ENCODE measurements around the gene CDK6.

CDK6 gene

DNA sequence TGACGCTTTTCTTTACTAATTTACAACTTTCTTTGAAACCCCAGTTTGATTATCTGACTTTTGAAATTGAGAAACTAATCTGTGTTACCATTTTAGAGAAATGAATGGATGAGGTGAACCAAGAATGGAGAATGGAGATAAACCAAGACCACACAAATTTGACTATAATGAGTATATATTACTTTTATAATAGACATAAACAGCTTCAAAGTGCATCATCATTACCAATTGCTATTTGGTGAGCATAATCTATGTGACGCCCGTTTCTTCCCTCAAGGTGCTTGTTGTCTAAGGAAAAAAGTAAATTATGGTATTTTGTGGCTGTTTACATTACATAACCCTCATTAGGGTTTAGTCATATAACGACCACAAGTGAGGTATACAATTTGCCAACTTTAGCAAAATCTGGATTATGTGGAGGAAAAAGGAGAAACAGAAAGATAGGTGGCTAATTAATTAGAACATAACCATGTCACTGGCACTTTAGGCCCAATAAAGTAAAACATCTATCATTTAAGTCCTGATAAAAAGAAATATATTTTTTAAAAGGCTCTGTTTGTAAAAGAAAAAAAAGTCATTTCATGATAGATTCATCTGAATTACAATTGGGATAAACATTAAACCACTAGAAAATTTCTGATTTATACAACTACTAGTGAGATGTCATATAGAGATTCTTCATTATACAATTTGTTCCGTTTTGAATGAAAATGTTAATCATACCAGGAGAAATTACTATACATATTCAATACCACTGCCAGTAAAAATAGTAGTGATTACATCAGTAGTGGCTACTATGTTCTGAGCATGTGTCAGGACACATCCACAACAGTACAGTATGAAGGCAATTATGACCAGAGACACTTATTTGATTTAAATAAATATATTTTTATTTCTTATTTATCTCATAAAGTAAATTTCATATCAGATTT, 128.0 kb downstream of the CDK6 start:
- no peak for DNase-seq (ENCODE audit: low read depth)

- DNase-seq (ENCODE audit: low read depth) = no peak
These were observed 128.9 kb downstream of the CDK6 start for GRCh38 chr7:92707435-92707834.

DNA sequence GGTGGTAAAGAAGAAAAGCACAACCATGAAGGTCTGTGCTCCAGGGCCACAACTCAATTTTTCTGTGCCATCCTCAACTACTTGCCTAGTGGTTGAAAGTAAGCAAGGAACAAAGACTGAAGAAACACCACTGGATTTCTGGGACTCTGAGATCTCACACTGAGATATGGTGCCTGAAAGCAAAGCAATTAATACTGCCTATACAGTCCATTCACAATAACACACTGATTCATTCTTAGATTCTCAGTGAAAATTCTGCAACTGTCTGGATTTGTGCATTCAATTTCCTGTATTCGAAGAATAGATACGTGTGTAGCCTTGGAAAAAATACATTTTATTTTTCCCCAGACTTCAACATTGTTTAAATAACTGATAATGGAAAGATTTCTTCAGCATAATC, 129.8 kb downstream of the CDK6 start:
- DNase-seq (ENCODE audit: low read depth) = no peak

DNA sequence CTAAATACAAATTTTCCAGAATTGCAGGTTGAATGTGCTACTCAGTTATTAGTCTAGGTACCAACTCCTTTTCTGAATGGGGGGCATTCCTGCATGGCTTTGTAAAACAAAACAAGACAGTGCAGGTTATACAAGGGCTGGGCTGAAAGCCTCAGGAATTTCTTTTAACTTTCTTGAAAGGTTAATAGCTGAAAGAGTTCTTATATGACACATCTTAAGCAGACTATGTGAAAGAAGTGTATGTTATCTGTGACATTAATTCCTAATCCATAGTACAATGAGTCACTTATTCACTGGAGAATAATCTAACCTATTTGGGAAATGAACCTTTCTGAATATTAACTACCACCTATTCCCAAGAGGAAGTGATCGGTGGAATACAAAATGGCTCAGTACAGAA, 130.5 kb downstream of the CDK6 start:
- no peak for DNase-seq (ENCODE audit: low read depth)

DNA sequence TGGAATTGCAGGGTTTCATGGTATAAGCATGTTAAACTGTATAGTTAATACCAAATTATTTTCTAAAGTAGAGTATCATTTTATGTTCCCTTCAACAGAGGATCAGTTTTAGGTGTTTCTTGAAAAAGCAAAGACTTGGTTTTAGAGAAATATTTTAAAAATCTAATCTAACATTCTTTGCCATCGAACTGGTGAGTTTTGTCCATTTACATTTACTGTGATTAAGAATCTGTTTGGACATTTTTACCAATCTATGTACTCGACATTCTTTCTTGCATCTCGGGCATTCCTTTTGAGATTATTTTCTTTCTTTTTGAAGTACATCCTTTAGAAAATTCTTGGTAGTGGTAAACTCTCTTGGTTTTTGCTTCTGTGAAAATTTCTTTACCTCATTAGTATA, 131.5 kb downstream of the CDK6 start:
- DNase-seq (ENCODE audit: low read depth) = no peak

DNA sequence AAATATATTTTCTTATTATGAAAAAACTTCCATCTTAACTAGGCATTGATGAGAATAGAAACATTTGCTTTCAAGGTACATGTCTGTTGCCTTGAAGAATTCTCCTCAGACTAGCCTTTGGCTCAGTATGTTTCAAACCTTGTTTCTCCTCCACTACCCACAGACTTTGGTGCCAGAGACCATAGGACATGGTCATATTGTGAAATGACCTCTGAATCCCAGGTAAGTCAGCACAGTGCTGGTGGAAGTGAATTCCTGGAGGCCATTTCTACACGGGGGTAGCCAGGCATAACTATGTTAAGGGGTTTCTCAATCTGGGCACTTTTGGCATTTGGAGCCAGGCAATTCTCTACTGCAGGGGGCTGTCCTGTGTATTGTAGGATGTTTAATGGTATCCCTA, 133.8 kb downstream of the CDK6 start:
- no peak for DNase-seq (ENCODE audit: low read depth)

DNA sequence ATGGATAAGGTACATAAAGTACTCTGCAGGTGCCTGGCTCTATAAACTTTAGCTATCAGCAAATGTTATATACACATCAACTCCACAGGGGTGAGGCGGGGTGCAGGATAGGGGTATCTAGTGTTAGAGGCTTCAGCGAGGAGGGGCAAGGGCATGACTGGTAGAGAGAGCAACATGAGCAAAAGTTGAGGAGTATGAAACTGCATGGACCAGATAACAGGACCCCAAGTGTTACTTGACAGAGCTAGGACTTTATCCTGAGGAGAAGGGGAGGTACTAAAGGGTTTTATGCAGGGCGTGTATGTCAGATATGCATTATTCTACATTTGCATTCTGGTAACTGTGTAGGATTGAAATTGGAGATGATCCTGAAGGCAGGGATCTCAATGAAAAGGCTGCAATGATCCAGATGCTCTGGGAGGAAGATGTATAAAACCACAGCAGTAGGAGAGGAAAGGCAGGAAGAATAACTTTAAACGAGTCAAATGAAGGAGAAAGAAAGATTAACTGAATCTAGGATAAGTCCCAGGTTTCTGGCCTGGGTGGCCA, 136.3 kb downstream of the CDK6 start:
- no peak for DNase-seq (ENCODE audit: low read depth)

DNA sequence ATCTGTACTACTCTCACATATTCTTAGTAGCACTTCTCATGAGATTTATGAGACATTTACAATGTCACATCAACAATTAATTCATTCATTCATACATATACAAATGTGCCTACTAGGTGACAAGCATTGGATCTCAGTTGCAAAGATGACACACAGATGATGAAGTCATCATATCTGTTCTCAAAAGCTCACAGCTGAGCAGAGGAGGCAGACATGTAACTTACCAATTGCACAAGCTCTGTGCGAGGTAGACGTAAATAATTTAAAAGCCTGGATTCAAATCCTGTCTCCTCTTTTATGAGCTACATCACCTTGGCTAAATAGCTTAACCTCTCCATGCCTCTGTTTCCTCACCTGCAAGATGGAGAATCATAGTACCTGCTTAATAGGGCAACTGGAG, 136.8 kb downstream of the CDK6 start:
- DNase-seq (ENCODE audit: low read depth) = no peak

- peak; percentile 68 for DNase-seq (ENCODE audit: low read depth)
These were observed 138.0 kb downstream of the CDK6 start for GRCh38 chr7:92698237-92698841.

DNA sequence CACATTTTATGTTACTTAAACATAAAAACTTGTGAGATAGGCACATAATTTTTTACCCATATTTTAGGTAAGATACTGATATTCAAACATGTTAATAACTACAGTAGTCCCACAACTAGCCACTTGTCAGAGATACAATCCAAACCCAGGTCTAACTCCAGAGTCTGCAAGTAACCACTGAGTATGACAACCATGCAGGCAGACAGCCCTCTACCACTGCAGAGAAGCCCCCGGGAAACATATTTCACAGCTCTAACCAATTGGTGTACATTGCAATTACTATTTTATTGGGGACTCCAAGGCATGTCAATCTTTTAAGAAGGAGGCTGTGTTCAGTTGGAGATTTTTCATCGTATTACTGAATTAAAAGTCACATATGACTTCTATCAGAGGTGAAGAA, 139.0 kb downstream of the CDK6 start:
- DNase-seq (ENCODE audit: low read depth) = no peak

DNA sequence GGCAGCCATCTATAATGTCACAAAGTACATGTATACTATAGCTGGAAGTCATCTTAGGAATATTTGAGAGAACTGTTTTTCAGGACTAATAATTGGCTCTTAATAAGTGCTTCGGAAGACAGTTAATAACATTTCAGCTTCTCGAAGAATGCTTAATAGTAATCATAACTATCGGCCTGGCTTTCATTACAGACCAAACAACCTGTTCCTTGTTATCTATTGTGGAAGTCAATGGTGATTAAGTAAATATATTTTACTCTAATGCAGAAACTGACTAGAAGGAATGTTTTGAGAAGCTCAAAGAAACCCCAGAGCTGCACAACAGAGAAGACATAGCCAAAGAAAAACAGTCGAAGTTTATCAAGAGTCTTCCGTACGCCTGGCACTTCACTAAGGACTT, 139.4 kb downstream of the CDK6 start:
- no peak for DNase-seq (ENCODE audit: low read depth)

- no peak for DNase-seq (ENCODE audit: low read depth)
These were observed 139.8 kb downstream of the CDK6 start for GRCh38 chr7:92696584-92696983.

- peak; percentile 91 for DNase-seq (ENCODE audit: low read depth)
These were observed 140.8 kb downstream of the CDK6 start for GRCh38 chr7:92695308-92696261.

DNA sequence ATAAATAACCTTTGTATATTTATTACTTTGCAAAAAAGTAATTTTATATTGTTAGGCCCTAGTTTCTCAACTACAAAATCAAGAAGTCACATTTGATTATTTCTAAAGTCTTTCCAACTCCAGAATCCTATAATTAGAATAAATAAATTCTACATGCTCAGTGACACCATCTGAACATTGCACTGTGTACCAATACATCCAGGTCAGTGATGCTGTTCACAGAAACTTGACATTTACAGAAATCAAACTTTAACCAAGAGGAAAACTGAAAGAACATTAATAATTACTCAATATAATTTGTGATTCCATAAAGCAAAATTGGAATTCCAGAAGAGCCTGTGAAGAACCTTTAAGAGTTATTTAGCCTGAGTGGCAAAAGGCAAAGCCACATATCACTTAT, 142.2 kb downstream of the CDK6 start:
- no peak for DNase-seq (ENCODE audit: low read depth)

DNA sequence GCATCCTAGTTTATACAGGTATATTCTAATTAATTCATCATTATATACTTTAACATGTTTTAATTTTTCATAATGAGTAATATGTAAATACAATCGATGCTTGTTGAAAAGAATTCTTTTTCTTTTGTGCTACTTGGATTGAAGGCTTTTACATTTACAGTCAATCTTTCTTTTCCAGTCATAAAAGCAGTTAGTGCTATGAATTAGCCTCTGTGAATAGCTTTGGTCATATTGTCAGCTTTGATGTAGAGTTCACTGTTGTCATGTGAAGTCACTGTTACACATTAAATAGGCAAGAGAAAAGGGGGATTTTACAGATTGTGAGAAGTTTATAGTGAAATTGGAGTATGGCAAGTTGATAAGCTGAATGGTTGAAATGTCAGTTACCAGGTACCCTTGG, 142.9 kb downstream of the CDK6 start:
- DNase-seq (ENCODE audit: low read depth) = no peak

- peak; percentile 73 for DNase-seq (ENCODE audit: low read depth)
These were observed 144.8 kb downstream of the CDK6 start for GRCh38 chr7:92691578-92691977.

DNA sequence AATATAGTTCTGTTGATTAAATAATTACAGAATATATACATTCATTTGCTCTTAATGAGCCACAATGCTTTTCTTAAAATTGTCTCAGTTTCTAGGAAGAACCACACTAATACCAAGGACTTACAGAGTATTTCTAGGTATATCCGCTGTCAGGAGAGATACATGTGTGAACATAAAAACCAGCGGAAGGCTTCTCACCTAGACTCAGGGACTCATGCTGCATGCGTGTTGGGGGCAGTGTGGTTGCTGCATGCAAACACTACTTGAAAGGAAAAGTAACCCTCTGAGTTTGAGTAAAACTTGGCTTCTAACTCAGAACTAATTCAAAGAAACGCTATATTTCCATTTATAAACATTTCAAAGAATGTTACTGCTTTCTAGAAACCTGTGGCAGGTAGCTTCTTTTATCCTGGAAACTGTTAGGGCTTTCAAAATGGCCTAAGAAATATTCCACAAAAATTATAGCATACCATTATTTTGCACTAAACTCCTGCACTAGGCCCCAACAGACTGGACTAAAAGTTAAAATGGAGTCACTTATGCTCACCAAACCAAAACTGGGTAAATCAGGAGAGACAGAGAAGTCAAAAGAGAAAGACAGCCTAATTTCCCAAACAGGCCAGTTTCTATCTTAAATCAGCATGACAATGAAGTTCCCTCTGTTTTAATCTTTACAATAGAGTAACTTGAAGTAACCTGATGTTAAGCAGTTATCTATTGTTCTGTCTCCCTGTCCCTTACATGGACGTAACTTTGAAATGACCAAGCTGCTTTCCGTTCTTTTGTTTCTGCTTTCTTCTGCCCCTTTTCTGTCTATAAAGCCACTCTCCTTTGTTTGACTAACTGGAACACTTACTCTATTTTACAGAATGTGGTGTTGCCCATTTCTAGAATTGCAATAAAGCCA, 151.0 kb downstream of the CDK6 start:
- DNase-seq (ENCODE audit: low read depth) = no peak

DNA sequence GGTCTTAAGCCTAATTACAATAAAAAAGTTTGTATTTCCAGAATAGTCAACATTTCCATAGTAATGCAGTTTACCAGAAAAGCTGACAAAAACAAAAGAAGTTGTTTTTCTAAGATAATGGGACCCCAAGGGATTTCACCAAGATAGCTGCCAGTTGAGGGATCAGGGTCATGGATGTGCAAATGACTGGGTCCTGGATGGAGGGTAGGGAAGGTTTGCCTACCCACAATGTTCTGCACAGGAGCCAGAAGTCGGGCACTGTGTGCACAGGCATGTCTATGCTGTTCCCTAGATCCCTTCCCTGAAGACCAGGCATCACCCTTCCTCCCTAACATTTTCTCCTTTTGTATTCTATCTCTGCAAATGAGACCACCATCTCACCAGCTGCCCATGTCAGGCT, 152.1 kb downstream of the CDK6 start:
- no peak for DNase-seq (ENCODE audit: low read depth)

- no peak for DNase-seq (ENCODE audit: low read depth)
These were observed 153.4 kb downstream of the CDK6 start for GRCh38 chr7:92682903-92683539.

DNA sequence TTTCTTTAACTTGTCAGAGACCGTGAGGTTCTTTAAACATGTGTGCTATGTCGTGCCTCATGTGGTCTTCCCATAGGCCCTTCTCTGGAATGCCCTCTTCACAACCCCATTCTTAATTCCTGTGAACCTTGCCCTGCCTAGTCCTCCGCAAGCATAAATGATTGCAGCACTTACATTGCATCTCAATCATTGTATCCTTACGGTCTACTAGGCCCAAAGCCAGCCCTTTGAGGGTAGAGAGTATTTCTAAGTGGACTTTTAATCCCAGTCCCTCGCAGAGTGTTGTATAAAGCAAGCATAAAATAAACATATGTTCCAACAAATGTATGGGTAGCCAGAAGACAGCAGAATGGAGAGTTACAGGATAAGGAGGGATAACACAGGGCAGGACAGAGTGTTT, 154.0 kb downstream of the CDK6 start:
- no peak for DNase-seq (ENCODE audit: low read depth)

DNA sequence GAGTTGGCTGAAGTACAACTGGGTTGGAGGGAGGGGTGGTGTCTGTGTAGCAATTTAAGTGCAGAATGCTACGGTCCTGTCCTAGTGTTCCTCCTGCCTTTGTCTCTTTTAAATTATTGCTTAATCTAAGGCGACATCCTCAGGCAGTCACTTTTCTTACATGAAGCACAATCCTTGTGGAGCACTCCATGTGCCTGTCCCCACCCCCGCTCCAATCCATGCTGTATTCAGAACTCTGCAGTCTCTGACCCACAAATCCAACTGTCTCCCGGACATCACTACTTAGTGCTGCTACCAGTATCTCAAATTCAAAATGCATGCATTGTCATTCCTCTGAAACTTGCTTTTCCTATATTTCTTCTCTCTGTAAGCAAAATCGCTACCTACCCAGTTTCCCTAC, 154.7 kb downstream of the CDK6 start:
- no peak for DNase-seq (ENCODE audit: low read depth)

Data from fibroblast of the conjunctiva (primary cell).